Panc1 (cell line): ENCODE data around the gene VPS45. TPM values are rescaled to one million over a fixed set of nuclear protein-coding genes. Genes with fewer than 3 reads are reported as not detected.

Source experiments
- ATAC-seq: fragments of 200-7000 bp; cut with Tn5 transposase; 2 replicates; pipeline ENCODE4 v1.9.1; 2020; ENCODE audit warnings: mild to moderate bottlenecking, moderate library complexity
- BruUV-seq: library from RNA; stranded (reverse); fragments of 400-500 nt; replicated peaks from 2 replicates; lab custom pipeline; 2021; lab: Mats Ljungman, UMichigan
- CTCF ChIA-PET: fragments of 300-600 bp; sonication (Branson Sonifier 250); formaldehyde crosslinking; loops from one replicate; lab custom pipeline; 2022; ENCODE audit warnings: antibody characterized with exemption; lab: Charles Lee
- POLR2A ChIA-PET: fragments of 300-600 bp; sonication (Branson Sonifier 250); formaldehyde crosslinking; loops from one replicate; lab custom pipeline; 2022; ENCODE audit warnings: antibody characterized with exemption; lab: Charles Lee
- DNase-seq: peaks from one replicate; pipeline ENCODE4 v3.0.0-alpha.2; 2010; ENCODE audit warnings: low read depth, low spot score
- H3K27ac ChIP-seq: 2 replicates; pipeline ENCODE4 v1.5.1; 2011; ENCODE audit warnings: mild to moderate bottlenecking, low read length, inconsistent platforms
- H3K27me3 ChIP-seq: fragments of 200-500 bp; sonication (Bioruptor generic); 2 replicates; pipeline ENCODE4 v1.6.0; 2014; ENCODE audit warnings: low read length, inconsistent platforms; ENCODE audit not compliant: control insufficient read depth, insufficient read depth
- H3K36me3 ChIP-seq: fragments of 200-500 bp; sonication (Bioruptor generic); 2 replicates; pipeline ENCODE4 v1.5.1; 2014; ENCODE audit warnings: inconsistent platforms, mild to moderate bottlenecking, low read length, moderate library complexity; ENCODE audit not compliant: control insufficient read depth, insufficient read depth
- H3K4me1 ChIP-seq: 2 replicates; pipeline ENCODE4 v1.5.1; 2011; ENCODE audit warnings: inconsistent platforms, mild to moderate bottlenecking, low read length, moderate library complexity; ENCODE audit not compliant: control insufficient read depth, insufficient read depth
- H3K4me3 ChIP-seq, 2 experiments: 2 replicates each; pipeline ENCODE4 v1.5.1; 2011 to 2012; ENCODE audit warnings: low read depth in 2 of 2, low read length in 2 of 2, mild to moderate bottlenecking in 2 of 2, inconsistent platforms in 1 of 2, moderate library complexity in 1 of 2
- H3K9me3 ChIP-seq: fragments of 200-500 bp; sonication (Bioruptor generic); 2 replicates; pipeline ENCODE4 v1.5.1; 2014; ENCODE audit warnings: low read depth, mild to moderate bottlenecking, inconsistent platforms, low read length, moderate library complexity; ENCODE audit not compliant: control insufficient read depth, insufficient read depth
- CTCF ChIP-seq: fragments of 450-650 bp; IDR thresholded peaks from 2 replicates; pipeline ENCODE4 v1.5.1; 2017; ENCODE audit warnings: mild to moderate bottlenecking
- POLR2AphosphoS5 ChIP-seq: IDR thresholded peaks from 2 replicates; pipeline ENCODE4 v1.6.1; 2012; ENCODE audit warnings: mild to moderate bottlenecking, low read depth, low read length, moderate library complexity
- REST ChIP-seq, 2 experiments: IDR thresholded peaks; 2 replicates each; pipeline ENCODE4 v1.6.1; 2011 to 2012; ENCODE audit warnings: low read depth in 2 of 2, control low read depth in 1 of 2, low read length in 1 of 2, mild to moderate bottlenecking in 1 of 2, moderate library complexity in 1 of 2; ENCODE audit not compliant: insufficient read depth in 1 of 2
- SIN3A ChIP-seq: IDR thresholded peaks from 2 replicates; pipeline ENCODE4 v1.6.1; 2012; ENCODE audit warnings: low read depth, mild to moderate bottlenecking, low read length, moderate library complexity, borderline replicate concordance; ENCODE audit not compliant: insufficient read depth
- TCF7L2 ChIP-seq: IDR thresholded peaks from 2 replicates; pipeline ENCODE4 v1.6.1; 2011; ENCODE audit warnings: mild to moderate bottlenecking, low read depth, low read length, inconsistent platforms
- in situ Hi-C: cut with HindIII; loops from 2 replicates; pipeline ENCODE4 v1.10.0; 2016; ENCODE audit warnings: low sequenced_read_pairs, low pct_unique_long_range_greater_than_20kb
- intact Hi-C: fragments of 100-400 bp; cut with micrococcal nuclease; formaldehyde crosslinking; loops from one replicate; pipeline ENCODE4 v1.10.0; 2022; ENCODE audit not compliant: unreplicated experiment
- total RNA-seq: library from RNA; stranded (reverse); gene quantifications from one replicate; pipeline ENCODE4 v1.2.1, GENCODE V29; 2021; ENCODE audit not compliant: unreplicated experiment

VPS45 gene
- total RNA-seq, 1 experiment from 2014 or later, result 24.9 TPM

GRCh38 chr1:150150133-150151021 is 82.8 kb downstream of the VPS45 start:
- no peak for TF ChIP-seq CTCF
- TF ChIP-seq TCF7L2, result 0 out of 2 replicates have a peak, but pooled peaks have one; percentile 47
- ChIA-PET POLR2A (interaction anchor here (0.7 kb wide), 1 partner anchor 9 kb away, joined by 21 read pairs; no protein-coding TSS in a partner anchor), CTCF (interaction anchor here (0.7 to 1.0 kb wide), 2 partner anchors 37 to 160 kb away, joined by 3 to 19 read pairs; no protein-coding TSS in a partner anchor)
- BruUV-seq, result no TSS peak
- H3K9me3 ChIP-seq, result no peaks in the 10 kb centered on the region
- ATAC-seq (no peak; the same call in 1 of the 2 replicates), DNase-seq (no peak)
- H3K27ac ChIP-seq, result peak overlapping the region; percentile 31; the same call in 1 of the 2 replicates
- peaks cover 11% of the 10 kb centered on the region for H3K4me1 ChIP-seq
- no peaks in the 10 kb centered on the region for H3K27me3 ChIP-seq
- intact Hi-C loops (no loop called here), in situ Hi-C loops (no loop called here)
- peak overlapping the region; percentile 56 to 66 for H3K4me3 ChIP-seq
- no peaks in the 10 kb centered on the region for H3K36me3 ChIP-seq

GRCh38 chr1:150151291-150152181 is 84.0 kb downstream of the VPS45 start:
- ChIA-PET POLR2A (no interaction called here), CTCF (interaction anchor here (0.6 kb wide), 2 partner anchors 17 to 78 kb away, joined by 3 to 4 read pairs; no protein-coding TSS in a partner anchor)
- H3K36me3 ChIP-seq, result no peaks in the 10 kb centered on the region
- intact Hi-C loops, result no loop called here
- H3K9me3 ChIP-seq, result no peaks in the 10 kb centered on the region
- DNase-seq, result no peak
- TSS peak; percentile 51 for BruUV-seq
- peak overlapping the region in 1 of 2 experiments; percentile 66; a peak in 1 of 4 replicates for H3K4me3 ChIP-seq
- TF ChIP-seq REST (IDR thresholded peaks at IDR 0.05; ENCODE audit: insufficient read depth in 1 of 2, low read depth in 2 of 2, low read length in 1 of 2) (no peak), CTCF (no peak), SIN3A (no peak), TCF7L2 (no peak), POLR2AphosphoS5 (no peak)
- peaks cover 11% of the 10 kb centered on the region for H3K4me1 ChIP-seq
- no peaks in the 10 kb centered on the region for H3K27me3 ChIP-seq
- 0 out of 2 replicates have a peak overlapping the region, but pooled peaks have one; percentile 31 for H3K27ac ChIP-seq
- in situ Hi-C loops, result no loop called here
- ATAC-seq, result 0 out of 2 replicates have a peak, but pooled peaks have one; percentile 18
